ENCODE results near the gene ANKS6. TPM values are rescaled to one million over a fixed set of nuclear protein-coding genes. Genes with fewer than 3 reads are reported as not detected.

ANKS6 gene
- total RNA-seq, 1 donor from 2014 or later = 17.3 TPM

DNA sequence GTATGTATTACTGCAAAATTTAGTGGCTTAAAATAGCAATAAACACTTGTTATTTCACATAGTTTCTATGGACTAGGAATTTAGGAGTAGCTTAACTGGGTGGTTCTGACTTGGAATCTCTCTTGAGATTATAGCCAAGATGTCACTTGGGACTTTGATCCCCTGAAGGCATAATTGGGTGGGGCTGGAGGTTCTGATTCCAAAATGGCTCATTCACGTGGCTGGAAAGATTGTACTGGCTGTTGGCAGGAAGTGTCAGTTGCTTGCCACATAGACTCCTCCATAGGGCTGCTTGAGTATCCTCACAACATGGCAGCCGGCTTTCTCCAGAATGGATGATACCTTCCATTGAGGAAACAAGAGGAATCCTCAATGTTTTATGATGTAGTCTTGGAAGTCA, 22.4 kb upstream of the ANKS6 start:
- no peak for DNase-seq (ENCODE audit: extremely low read depth, low read depth, low spot score)

DNA sequence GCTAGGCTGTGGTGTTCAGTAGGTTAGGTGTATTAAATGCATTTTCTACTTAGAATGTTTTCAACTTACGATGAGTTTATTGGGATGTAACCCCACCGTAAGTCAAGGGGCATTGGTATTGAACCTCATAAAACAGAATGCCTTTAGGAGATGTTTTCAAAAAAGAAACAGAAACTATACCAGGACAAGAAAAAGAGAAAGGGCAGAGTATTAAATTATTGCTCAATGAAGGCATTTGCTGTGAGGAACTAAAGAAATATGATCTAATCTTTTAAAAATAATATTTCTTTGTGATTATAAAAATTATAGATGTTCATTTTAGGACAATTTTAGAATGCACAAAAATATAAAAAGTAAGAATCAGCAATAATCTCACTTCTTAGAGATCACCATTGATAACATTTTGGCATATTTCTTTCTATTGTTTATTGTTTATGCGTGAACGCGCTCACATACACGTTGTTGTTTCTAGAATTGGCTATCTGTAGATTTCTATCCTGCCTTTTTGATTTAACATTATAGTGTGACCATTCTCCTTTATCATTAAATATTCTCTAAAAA, 19.1 kb upstream of the ANKS6 start:
- no peak for DNase-seq (ENCODE audit: extremely low read depth, low read depth, low spot score)

DNA sequence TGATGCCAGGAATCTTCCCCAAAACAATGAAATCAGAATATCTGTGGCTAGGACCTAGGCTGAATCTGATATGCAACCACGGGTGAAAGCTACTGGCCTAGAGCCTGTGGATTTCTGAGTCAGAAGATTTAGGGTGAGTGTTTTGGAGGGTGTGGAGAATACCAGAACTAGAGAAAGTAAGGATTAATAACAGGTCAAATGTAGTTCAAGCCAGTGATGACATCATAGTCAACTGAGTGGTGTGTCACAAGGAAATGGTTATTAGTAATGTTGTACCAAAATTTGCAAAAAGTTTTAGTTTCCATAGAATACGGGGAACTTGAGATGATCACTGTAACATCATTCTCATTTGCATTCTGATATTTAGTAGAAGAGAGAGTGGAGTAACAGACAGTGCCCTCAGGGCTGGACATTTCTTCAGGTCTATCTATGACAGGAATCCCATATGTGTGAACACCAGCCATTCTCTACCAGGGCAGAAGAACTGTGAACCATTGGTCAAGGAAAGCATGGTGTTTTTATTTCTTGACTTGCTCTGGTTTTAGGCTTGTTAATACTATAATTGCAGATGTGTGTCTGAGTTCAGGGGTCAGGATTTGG, 14.8 kb upstream of the ANKS6 start:
- DNase-seq (ENCODE audit: extremely low read depth, low read depth, low spot score) = no peak

DNA sequence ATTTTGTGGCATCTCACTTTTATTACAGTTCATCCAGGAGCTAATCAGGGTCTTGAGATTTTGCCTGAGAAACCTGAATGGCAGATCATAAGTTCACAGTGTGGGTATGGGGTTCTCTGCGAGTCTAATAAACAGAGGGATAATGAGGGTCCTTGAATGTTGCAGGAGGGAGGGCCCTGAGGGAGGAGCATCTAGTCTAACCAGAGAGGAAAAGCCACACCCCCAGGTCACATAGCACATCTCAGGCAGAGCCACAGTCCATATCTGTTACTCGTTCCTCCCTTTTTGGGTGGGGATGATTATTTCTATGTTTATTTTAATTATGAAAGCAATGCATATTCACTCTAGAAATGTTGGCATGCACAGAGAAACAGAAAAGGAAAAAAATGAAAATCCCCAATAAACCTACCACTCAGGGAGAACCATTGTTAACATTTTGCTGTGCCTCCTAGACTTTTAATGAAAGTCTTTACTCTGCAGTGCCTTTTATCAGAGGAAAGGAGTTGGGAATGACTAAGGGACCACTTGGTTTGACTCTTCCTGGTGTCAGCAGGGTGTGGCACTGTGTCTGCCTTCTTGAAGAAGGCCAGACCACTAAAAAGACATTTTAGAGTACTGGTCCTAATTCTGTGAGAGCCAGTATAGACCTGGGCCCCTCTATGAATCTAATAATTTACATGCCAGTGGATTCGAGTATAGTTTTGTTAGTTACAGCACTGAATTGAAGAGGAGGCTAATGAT, 13.9 kb upstream of the ANKS6 start:
- no peak for DNase-seq (ENCODE audit: extremely low read depth, low read depth, low spot score)

DNA sequence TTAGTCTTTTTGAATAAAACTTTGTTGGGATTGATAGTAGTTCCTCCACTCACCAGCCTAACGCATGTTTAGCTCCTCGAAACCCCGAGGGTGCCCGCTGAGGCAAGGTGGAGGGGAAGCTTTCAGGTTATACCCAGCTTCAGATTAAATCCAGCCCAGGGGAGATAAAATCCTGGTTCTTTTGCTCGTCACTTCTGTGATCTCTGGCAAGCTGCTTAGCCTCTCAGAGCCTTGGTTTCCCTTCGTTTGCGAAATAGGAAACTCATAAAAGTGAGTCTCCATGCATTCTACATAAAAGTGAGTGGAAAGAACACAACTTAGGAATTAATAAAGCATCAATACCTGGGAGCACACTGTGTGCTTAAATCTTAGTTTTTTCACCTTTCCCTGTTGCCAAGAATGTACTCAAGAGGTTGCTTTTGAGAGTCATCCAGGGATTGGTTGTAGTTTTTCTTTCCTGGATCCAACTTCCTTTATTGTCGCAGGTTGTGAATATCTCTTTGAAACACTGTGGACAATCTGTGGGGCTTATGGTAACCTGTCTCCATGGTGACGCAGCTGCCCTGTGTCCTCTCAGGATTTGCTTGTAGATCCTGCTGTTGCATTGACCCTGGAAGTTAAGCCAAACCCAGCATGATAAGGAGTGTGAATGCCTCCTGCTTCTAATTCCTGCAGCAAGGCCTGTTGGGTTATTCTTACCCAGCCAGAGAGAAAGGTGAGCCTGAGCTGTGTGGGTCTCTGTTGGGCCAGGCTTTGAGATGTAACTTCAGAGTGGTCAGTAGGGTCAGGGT, 13.2 kb upstream of the ANKS6 start:
- no peak for DNase-seq (ENCODE audit: extremely low read depth, low read depth, low spot score)

DNA sequence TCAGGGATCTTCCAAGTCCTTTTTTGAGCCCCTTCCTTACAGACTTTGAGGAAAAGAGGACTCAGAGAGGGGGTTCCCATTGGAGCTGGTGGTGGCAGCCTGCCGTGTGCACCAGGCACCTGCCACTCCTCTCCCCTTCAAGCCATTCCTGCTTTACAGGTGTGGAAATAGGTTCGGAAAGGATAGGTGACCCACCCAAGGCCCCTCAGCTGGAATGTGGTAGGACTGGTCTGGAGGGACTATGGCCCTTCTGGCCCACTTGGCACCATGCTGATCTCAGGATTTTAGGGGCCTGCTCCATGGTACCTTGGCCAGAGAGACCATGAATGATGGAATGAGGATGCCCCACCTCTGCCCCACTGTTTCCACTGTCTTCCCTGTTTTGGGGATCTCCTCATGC, 12.5 kb upstream of the ANKS6 start:
- DNase-seq (ENCODE audit: extremely low read depth, low read depth, low spot score) = no peak

DNA sequence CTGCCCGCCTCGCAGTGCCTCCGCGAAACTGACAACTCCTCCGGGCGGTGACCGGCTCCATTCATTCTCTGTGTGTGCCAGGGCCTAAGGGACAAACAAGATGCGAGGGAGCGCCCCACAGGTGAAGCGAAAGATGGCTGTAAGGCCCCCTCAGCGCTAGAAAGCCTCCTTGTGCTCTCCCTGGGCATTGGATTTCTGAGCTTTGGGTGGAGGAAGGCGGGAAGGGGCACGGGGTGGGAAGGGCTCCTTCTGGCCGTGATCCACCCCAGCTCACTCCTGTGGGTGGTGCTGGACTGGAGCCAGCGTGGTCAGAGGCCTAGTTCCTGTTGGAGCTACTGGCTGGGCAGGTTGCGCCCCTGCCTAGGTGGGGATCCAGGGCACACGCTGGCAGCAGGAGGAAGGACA, 12.1 kb upstream of the ANKS6 start:
- DNase-seq (ENCODE audit: extremely low read depth, low read depth, low spot score) = no peak

DNA sequence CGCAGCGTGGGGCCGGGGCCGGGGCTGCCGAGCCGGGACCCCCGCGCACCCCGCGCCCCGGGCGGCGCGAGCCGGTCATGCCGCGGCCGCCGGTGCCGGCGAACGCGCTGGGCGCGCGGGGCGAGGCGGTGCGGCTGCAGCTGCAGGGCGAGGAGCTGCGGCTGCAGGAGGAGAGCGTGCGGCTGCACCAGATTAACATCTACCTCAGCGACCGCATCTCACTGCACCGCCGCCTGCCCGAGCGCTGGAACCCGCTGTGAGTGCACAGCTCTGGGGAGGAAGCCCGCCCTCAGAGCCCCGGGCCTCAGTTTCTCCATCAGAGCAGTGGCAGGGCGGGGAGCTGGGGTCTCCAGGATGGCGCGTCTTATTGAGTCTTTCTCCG, 11.4 kb upstream of the ANKS6 start:
- DNase-seq (ENCODE audit: extremely low read depth, low read depth, low spot score) = no peak

DNA sequence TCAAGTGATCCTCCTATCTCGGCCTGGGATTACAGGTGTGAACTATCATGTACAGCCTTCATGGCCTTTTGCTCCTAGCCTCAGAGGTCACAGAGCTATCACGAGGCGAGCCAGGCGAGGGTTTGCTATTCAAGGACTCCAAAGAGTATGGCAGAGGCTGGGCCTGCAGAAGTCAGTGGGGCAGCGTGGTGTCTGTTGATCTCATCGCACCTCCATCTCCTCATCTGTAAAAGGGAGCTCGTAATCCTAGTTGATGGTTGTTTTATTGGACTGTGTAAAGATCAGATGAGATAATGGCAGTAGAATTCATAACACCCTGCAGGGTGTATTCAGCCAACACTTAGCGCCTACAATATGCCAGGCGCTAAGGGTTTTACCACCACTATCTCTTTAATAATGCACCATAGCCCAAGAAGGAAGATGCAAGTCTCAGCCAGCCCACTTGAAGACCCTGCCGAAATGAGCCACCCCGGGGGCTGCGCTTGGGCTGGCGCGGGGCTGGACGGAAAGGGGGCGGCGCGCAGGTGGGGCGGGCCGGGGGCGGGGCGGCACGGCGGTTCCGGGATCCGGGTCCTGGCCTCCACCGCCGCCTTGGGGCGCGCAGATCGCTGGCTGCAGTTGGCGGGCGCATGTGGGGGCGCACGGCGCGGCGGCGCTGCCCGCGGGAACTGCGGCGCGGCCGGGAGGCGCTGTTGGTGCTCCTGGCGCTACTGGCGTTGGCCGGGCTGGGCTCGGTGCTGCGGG, 10.9 kb upstream of the ANKS6 start, which contains the start of gene GALNT12:
GALNT12 (plus strand) TSS at position 601 of the 744 bp plus-strand sequence; CDS start at position 630, 29 bp downstream.
- no peak for DNase-seq (ENCODE audit: extremely low read depth, low read depth, low spot score)

DNA sequence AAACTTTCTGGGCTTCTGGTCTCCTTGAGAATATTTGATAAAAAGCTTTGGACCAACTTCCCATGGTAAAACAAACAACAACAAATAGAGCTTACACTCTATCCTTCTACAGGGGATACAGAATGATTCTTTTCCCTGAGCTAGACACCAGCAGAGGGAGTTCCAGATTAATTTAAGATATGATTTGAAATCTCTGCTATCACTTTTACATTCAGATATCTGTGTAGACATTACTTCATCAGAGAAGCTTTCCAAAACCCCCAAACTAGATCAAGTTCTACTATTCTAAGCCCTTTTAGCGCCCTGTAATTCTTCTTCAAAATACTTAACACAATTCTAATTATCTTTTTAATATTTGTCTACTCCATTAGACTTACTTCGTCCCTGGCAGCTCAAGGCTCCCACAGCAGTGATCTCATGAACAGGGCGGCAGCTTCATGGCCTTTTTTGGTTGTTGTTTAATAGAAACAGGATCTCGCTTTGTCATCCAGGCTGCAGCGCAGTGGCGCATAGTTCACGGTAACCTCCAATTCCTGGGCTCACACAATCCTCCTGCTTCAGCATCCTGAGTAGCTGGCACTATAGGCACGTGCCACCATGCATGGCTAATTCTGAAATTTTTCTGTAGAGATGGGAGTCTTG, 10.2 kb upstream of the ANKS6 start:
- no peak for DNase-seq (ENCODE audit: extremely low read depth, low read depth, low spot score)

DNA sequence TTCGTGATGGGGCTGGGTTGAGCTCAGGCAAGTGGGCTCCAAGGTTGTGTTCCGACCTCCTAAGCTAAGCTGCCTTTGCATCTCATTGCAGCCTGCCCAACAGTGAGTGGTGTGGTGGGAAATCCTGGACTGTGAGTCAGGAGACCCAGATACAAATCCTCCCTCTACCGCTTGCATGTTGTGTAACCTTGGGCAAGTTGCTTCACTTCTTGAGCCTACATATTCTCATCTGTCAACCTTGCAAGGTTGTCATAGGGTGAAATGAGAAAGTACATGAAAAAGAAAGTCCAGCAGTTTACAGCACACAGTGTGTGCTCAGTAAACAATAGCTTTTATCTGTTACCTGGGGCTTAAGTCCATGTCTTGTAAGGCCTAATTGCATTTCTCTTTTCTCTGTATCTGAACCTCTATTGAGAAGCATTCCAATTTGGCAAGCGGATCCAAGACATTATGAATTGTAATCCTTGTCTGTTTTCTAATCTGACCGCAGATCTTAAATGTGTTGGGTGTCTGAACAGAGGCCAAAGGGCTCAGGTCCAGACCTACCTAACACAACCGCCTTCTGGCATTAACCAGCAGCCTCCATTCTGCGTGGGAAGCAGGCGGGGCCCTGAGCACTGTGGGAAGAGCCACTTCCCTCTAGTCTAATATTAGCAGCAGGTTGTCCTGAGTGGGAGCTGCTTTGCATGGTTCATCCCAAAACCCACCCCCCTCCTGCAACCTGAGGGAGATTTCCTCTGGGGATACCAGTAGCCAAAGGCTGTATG, 9.3 kb upstream of the ANKS6 start:
- no peak for DNase-seq (ENCODE audit: extremely low read depth, low read depth, low spot score)

DNA sequence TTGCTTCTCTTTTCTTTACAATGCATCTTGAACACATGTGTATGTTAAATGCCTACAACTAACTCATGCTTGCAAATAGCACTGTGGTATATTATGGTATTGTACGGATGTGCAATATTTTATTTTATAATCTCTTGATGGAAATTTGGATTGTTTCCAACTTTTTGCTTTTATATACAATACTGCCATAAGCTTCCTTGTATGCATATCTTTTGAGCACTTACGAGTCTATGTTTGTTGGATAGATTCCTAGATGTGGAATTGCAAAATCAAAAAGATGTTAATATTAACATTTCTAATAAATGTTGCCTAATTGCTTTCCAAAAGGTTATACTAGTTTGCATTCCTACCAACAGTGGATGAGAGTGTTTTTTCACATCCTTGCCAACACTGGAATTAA, 7.7 kb upstream of the ANKS6 start:
- no peak for DNase-seq (ENCODE audit: extremely low read depth, low read depth, low spot score)

DNA sequence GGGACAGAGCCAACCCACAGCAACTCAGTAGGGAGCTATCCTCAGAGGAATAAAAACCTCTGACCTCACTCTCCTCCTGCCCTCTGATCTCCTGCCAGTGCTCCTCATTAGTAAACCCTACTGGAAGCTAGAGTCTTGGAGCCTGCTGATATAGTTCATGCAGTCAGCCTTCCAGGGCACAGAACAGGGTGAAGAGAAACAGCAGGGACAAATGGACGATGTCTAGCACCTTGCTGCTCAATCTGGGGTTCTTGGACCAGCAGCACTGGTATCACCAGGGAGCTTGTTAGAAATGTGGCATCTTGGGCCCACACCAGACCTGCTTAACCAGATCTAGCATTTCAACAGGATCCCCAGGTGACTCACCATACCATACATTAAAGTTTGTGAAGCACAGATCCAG, 5.6 kb upstream of the ANKS6 start:
- DNase-seq (ENCODE audit: extremely low read depth, low read depth, low spot score) = no peak

DNA sequence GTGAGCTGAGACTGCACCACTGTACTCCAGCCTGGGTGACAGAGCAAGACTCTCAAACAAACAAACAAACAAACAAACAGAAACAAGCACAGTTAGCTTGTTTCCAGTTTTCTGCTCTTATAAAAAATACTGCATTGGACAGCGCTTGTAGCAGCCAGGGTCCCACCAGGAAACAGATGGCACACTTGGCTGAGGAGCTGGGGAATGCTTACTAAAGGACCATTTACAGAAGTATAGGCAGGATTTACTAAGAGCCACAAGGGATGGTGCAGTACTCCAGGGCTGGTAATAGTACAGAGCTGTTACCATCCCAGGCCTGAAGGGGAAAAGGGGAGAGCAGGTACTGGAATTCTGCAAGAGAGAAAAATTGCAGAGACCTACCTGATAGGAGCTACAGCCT, 5.2 kb upstream of the ANKS6 start:
- DNase-seq (ENCODE audit: extremely low read depth, low read depth, low spot score) = no peak

DNA sequence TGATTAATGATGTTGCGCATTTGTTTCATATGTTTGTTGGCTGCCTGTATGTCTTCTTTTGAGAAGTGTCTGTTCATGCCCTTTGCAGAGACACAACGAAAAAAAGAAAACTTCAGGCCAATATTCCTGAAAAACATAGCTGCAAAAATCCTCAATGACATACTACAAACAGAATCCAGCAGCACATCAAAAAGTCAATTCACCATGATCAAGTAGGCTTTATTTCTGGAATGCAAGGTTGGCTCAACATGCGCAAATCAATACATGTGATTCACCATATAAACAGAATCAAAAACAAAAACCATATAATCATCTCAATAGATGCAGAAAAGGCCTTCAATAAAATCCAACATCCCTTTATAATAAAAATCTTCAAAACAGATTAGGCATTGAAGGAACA, 1.9 kb upstream of the ANKS6 start:
- no peak for DNase-seq (ENCODE audit: extremely low read depth, low read depth, low spot score)

DNA sequence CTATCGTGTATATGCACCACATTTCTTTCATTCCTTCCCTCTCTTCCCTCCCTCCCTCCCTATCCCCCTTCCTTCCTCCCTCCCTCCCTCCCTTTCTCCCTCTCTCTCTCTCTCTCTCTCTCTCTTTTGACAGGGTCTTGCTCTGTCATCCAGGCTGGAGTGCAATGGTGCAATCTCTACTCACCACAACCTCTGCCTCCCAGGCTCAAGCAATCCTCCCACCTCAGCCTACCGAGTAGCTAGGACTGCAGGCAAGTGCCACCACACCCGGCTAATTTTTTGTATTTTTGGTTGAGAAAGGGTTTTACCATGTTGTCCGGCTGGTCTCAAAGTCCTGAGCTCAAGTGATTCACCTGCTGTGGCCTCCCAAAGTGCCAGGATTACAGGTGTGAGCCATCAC, 1.1 kb upstream of the ANKS6 start:
- DNase-seq (ENCODE audit: extremely low read depth, low read depth, low spot score) = no peak

DNA sequence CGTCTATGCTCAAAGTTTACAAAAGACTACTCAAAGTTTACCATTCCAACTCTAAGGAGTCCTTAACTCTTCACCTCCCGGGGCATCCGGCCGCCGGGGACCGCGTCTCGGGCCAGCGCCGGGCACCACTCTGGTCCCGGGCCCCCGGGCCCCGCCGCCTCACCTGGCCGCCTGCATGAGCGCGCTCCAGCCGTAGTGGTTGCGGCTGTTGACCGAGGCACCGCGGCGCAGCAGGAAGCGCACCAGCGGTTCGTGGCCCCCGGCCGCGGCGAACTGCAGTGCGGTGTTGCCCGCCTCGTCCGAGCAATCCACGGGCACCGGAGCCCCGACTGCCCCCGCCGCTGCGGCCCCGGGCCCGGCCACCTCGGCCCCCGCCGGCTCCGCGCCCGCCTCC, 388 bp downstream of the ANKS6 start:
- DNase-seq (ENCODE audit: extremely low read depth, low read depth, low spot score) = no peak

DNA sequence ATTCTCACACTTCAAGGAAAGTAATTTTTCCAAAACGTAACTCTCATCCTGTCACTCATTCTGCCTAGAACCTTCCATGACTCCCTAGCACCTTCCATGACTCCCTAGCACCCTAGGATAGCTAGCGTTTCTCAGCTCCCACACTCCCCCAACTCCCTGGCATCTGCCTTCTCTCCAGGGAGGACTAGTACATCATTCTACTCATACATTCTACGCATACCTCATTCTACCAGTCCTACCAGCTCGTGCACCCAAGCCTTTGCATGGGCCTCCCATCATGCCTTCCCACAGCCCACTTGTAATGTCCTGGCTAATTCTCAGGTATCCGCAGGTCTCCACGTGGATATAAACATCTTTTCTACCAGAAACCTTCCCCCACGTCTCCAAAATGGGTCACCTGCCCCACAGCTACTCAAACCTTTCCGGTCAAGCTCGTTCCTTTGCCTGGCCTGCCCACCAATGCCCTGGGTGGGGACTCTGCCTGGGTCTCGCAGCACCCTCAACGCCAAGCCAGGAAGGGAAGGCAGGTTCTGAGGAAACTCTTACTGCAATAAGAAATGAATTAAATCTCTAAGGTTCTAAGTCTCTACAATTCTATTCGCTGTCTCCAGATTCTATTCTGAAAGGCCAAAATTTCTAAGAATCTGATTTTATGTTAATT, 930 bp downstream of the ANKS6 start:
- DNase-seq (ENCODE audit: extremely low read depth, low read depth, low spot score) = no peak

DNA sequence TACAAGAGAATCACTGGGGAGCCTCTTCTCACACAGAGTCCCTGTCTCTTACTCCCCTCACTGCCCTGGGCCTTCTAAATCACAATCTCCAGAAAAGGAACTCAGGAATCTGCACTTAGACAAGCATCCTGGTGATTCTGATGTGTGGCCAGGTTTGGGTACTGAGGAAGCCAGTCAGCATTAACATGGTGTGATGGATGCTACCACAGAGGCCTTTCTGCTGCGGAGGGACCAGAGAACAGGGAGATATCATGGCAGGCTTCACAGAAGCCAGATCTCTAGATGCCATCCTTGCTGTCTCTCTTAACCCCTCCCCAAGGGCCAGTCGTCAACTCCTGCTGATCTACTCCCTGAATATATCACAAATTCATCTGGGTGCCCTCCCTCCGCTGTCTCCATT, 1.6 kb downstream of the ANKS6 start:
- no peak for DNase-seq (ENCODE audit: extremely low read depth, low read depth, low spot score)
